Upper lobe of left lung (tissue), 4 donors: Measurements from ENCODE around the gene FBXL19.

Source experiments
- EP300 ChIP-seq, 4 donors: sonication (generic); formaldehyde crosslinking; IDR thresholded peaks; one replicate each; pipeline ENCODE4 v1.5.1; 2017; ENCODE audit warnings: antibody characterized with exemption in 4 of 4, control low read depth in 2 of 4
- POLR2A ChIP-seq, 4 donors: fragments of 450-650 bp; IDR thresholded peaks; one replicate each; pipeline ENCODE4 v1.5.1; 2016 to 2017; ENCODE audit warnings: antibody characterized with exemption in 4 of 4, mild to moderate bottlenecking in 2 of 4
- POLR2AphosphoS5 ChIP-seq, 2 donors: sonication (generic); formaldehyde crosslinking; IDR thresholded peaks; one replicate each; pipeline ENCODE4 v1.5.1; 2017; ENCODE audit warnings: antibody characterized with exemption in 2 of 2
- TF ChIP-seq, protein P1 (sequence below), 6 experiments: fragments of 450-650 bp in 4 of 6; fragments of 200-600 bp in 2 of 6; sonication (generic) in 2 of 6; IDR thresholded peaks; one replicate each; pipeline ENCODE4 v1.5.1; 2016 to 2019; ENCODE audit warnings: antibody characterized with exemption in 6 of 6

DNA sequence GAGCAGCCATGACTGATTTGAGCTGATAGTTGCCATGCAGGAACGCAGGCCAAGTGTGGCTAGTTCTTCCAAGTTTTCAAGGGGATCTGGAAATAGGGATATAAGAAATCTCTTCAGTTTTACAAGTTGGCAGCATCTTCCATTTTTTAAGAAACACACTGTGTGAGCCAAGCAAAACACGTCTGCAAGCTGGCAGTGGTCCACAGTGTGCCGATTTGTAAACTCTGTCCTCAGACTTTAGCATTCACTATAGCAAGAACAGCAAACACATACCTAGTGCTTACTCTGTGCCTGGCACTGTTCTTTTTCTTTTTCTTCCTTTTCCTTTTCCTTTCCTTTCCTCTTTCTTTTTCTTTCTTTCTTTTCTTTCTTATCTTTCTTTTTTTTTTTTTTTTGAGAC is 28.4 kb downstream of the FBXL19 start:
- no peak for TF ChIP-seq POLR2AphosphoS5 (IDR thresholded peaks at IDR 0.05)
- no peak for TF ChIP-seq POLR2A (IDR thresholded peaks at IDR 0.05)
- TF ChIP-seq, protein P1, sequence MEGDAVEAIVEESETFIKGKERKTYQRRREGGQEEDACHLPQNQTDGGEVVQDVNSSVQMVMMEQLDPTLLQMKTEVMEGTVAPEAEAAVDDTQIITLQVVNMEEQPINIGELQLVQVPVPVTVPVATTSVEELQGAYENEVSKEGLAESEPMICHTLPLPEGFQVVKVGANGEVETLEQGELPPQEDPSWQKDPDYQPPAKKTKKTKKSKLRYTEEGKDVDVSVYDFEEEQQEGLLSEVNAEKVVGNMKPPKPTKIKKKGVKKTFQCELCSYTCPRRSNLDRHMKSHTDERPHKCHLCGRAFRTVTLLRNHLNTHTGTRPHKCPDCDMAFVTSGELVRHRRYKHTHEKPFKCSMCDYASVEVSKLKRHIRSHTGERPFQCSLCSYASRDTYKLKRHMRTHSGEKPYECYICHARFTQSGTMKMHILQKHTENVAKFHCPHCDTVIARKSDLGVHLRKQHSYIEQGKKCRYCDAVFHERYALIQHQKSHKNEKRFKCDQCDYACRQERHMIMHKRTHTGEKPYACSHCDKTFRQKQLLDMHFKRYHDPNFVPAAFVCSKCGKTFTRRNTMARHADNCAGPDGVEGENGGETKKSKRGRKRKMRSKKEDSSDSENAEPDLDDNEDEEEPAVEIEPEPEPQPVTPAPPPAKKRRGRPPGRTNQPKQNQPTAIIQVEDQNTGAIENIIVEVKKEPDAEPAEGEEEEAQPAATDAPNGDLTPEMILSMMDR (IDR thresholded peaks at IDR 0.05), result no peak
- TF ChIP-seq EP300 (IDR thresholded peaks at IDR 0.05), result no peak
